HepG2 (cell line): ENCODE data around the gene BEX1. TPM values are rescaled to one million over a fixed set of nuclear protein-coding genes. Genes with fewer than 3 reads are reported as not detected.
"Not testable (repeated sequence)": the region's sequence is repeated elsewhere in the genome, so short reads cannot be mapped to it uniquely, and the experiment has no call there.

Experiments
- ATAC-seq: fragments of 200-7000 bp; cut with Tn5 transposase; 3 replicates; pipeline ENCODE4 v1.9.1; 2020; ENCODE audit warnings: mild to moderate bottlenecking, moderate library complexity
- BruUV-seq: library from RNA; stranded (reverse); fragments of 400-500 nt; replicated peaks from 2 replicates; lab custom pipeline; 2021; lab: Mats Ljungman, UMichigan
- CTCF ChIA-PET: fragments of 300-600 bp; formaldehyde crosslinking; extraction: SDS; loops from one replicate; lab custom pipeline; 2021; ENCODE audit warnings: low total read pairs, inconsistent platforms, low intra/inter-chr PET ratio; lab: Yijun Ruan, JAX
- POLR2A ChIA-PET: fragments of 350-600 bp; sonication (Branson Sonifier 250); formaldehyde crosslinking; loops from one replicate; lab custom pipeline; 2020; ENCODE audit warnings: antibody characterized with exemption, inconsistent platforms; lab: Yijun Ruan, JAX
- DNase-seq: peaks from one replicate; pipeline ENCODE4 v3.0.0-alpha.2; 2015; ENCODE audit warnings: low spot score
- FAIRE-seq: peaks from 3 replicates; lab custom pipeline; 2011; peaks lifted over from hg19 to GRCh38; lab: Jason Lieb, UNC
- H2AFZ ChIP-seq: one replicate; pipeline ENCODE4 v1.6.1; 2011; ENCODE audit warnings: low read length, inconsistent platforms
- H3K27ac ChIP-seq: fragments of 300-600 bp; 3 replicates; pipeline ENCODE4 v1.8.0; 2011; ENCODE audit warnings: mixed run types, mild to moderate bottlenecking, mixed read lengths, low read length, inconsistent platforms; ENCODE audit not compliant: insufficient read depth; ENCODE audit errors: extremely low read length
- H3K27me3 ChIP-seq, 2 experiments: fragments of 200-600 bp in 1 of 2; 2 replicates in 1 of 2; 3 replicates in 1 of 2; pipeline versions ENCODE4 v1.6.0 to v1.8.0; 2011; ENCODE audit warnings: low read length in 2 of 2, mild to moderate bottlenecking in 2 of 2, moderate library complexity in 2 of 2, inconsistent platforms in 1 of 2; ENCODE audit not compliant: insufficient read depth in 2 of 2, control insufficient read depth in 1 of 2
- H3K36me3 ChIP-seq, 2 experiments: fragments of 200-600 bp in 1 of 2; replicated peaks in 1 of 2; 2 replicates in 1 of 2; 3 replicates in 1 of 2; pipeline versions ENCODE4 v1.5.1 to v1.8.0; 2011; ENCODE audit warnings: low read length in 2 of 2, inconsistent platforms in 1 of 2; ENCODE audit not compliant: insufficient read depth in 2 of 2, control insufficient read depth in 1 of 2
- H3K4me1 ChIP-seq: 2 replicates; pipeline ENCODE4 v1.5.1; 2012; ENCODE audit warnings: low read length, inconsistent platforms; ENCODE audit not compliant: insufficient read depth
- H3K4me2 ChIP-seq: 2 replicates; pipeline ENCODE4 v1.6.0; 2011; ENCODE audit warnings: low read depth, low read length, inconsistent platforms
- H3K4me3 ChIP-seq, 3 experiments: fragments of 200-600 bp in 1 of 3; sonication (generic), shearing (Covaris generic) in 1 of 3; replicated peaks in 1 of 3; 2 replicates each; pipeline ENCODE4 v1.5.1; 2011 to 2016; ENCODE audit warnings: low read length in 3 of 3, inconsistent platforms in 2 of 3, low read depth in 2 of 3, mild to moderate bottlenecking in 2 of 3, control low read depth in 1 of 3, mixed read lengths in 1 of 3; ENCODE audit not compliant: insufficient read depth in 1 of 3
- H3K79me2 ChIP-seq: one replicate; pipeline ENCODE4 v1.6.1; 2011; ENCODE audit warnings: low read length, inconsistent platforms; ENCODE audit not compliant: insufficient read depth
- H3K9ac ChIP-seq: 2 replicates; pipeline ENCODE4 v1.6.0; 2011; ENCODE audit warnings: mild to moderate bottlenecking, low read depth, low read length, inconsistent platforms; ENCODE audit not compliant: insufficient read depth
- H3K9me3 ChIP-seq: 2 replicates; pipeline ENCODE4 v1.5.1; 2012; ENCODE audit warnings: mild to moderate bottlenecking, low read length
- H4K20me1 ChIP-seq: 2 replicates; pipeline ENCODE4 v1.6.0; 2011; ENCODE audit warnings: inconsistent platforms, mild to moderate bottlenecking, low read length, moderate library complexity; ENCODE audit not compliant: insufficient read depth
- E2F5 ChIP-seq: sonication (generic); formaldehyde crosslinking; conservative IDR thresholded peaks from 2 replicates; pipeline ENCODE4 v1.4.0; 2020; ENCODE audit warnings: missing genetic modification reagents
- ZNF124 ChIP-seq: sonication (generic); formaldehyde crosslinking; IDR thresholded peaks from 2 replicates; pipeline ENCODE4 v1.4.0; 2020; ENCODE audit warnings: missing genetic modification reagents
- ZNF780A ChIP-seq: sonication (generic); formaldehyde crosslinking; IDR thresholded peaks from 2 replicates; pipeline ENCODE4 v1.8.0; 2022; ENCODE audit warnings: mild to moderate bottlenecking, missing genetic modification reagents, moderate library complexity
- ZSCAN20 ChIP-seq: sonication (generic); formaldehyde crosslinking; IDR thresholded peaks from 2 replicates; pipeline ENCODE4 v1.4.0; 2020; ENCODE audit warnings: missing genetic modification reagents, mild to moderate bottlenecking, borderline replicate concordance
- WGBS: methylation state at CpG from one replicate; pipeline ENCODE4 v1.1.6; 2017; ENCODE audit warnings: low lambda C conversion rate; 5-methylcytosine and 5-hydroxymethylcytosine counted together
- in situ Hi-C: cut with HindIII; loops from 2 replicates; pipeline ENCODE4 v1.10.0; 2017; ENCODE audit warnings: low pct_unique_long_range_greater_than_20kb; ENCODE audit not compliant: extremely low pct_ligation_motif_present
- intact Hi-C: fragments of 100-400 bp; cut with micrococcal nuclease; formaldehyde crosslinking; loops from one replicate; pipeline ENCODE4 v1.10.0; 2022; ENCODE audit not compliant: unreplicated experiment
- polyA plus RNA-seq, 8 experiments: library from polyadenylated mRNA; depleted of rRNA in 3 of 8; stranded (reverse) in 7 of 8; unstranded in 1 of 8; fragments of >200 nt; fragmentation: Illumina TruSeq in 4 of 8; extraction: Trizol in 4 of 8; gene quantifications; 2 replicates each; pipeline versions ENCODE4 v1.2.1 to v1.2.3, GENCODE V29; 2011 to 2016; ENCODE audit warnings: low read depth in 4 of 8, missing spikeins in 1 of 8, mixed read lengths in 1 of 8; ENCODE audit not compliant: insufficient read depth in 1 of 8
- total RNA-seq, 5 experiments: library from RNA; depleted of rRNA; stranded (reverse); fragments of >200 nt; fragmentation: Illumina TruSeq; extraction: Trizol; gene quantifications; 2 replicates each; pipeline ENCODE4 v1.2.3, GENCODE V29; 2016; ENCODE audit warnings: low read depth in 1 of 5

Gene BEX1
- total and polyA plus RNA-seq, 2 of the 13 experiments (the other 11 are each of a cell fraction or from before 2014, with no cell fraction given), result 29.4 to 69.4 TPM

GRCh38 chrX:103051260-103051789, 12.6 kb downstream of the BEX1 start:
- Histone ChIP-seq H3K4me1 (peaks cover 22% of the 10 kb centered on the region), H3K36me3 (no peaks in the 10 kb centered on the region), H4K20me1 (no peaks in the 10 kb centered on the region), H3K27me3 (no peaks in the 10 kb centered on the region), H3K9ac (no peak overlapping the region), H3K9me3 (no peaks in the 10 kb centered on the region), H3K4me2 (no peak overlapping the region), H3K27ac (no peak overlapping the region), H3K4me3 (no peak overlapping the region), H2AFZ (no peak overlapping the region), H3K79me2 (no peaks in the 10 kb centered on the region)
- DNase-seq (no peak), FAIRE-seq (no peak), ATAC-seq (no peak)
- CTCF ChIA-PET, result no interaction called here
- intact Hi-C loops, result loop anchor here (10.0 kb wide), 1 partner anchor 97 kb away; no protein-coding TSS in a partner anchor
- 29% methylated on average over 5 of the region's 8 CpGs for WGBS
- in situ Hi-C loops, result no loop called here
- POLR2A ChIA-PET, result interaction anchor here (1.6 kb wide), 1 partner anchor 13 kb away, joined by 3 read pairs; the partner anchor contains the start of gene BEX1
- BruUV-seq, result no TSS peak
- TF ChIP-seq ZNF780A (CRISPR knock-in tag), result no peak
- no peak for TF ChIP-seq E2F5 (CRISPR knock-in tag)
- TF ChIP-seq ZSCAN20, result no peak
- no peak for TF ChIP-seq ZNF124 (CRISPR knock-in tag)

- CTCF ChIA-PET, BruUV-seq, H2AFZ ChIP-seq, ATAC-seq, H3K4me3 ChIP-seq, H3K4me1 ChIP-seq, H3K27ac ChIP-seq, H4K20me1 ChIP-seq, H3K4me2 ChIP-seq, H3K9ac ChIP-seq, FAIRE-seq, intact Hi-C loops, DNase-seq, POLR2A ChIA-PET, H3K27me3 ChIP-seq, H3K79me2 ChIP-seq, H3K9me3 ChIP-seq, H3K36me3 ChIP-seq, in situ Hi-C loops: not testable (repeated sequence)
- WGBS, result 0% methylated on average over 1 of the region's 1 CpG
Measured at GRCh38 chrX:103033371-103033770, 30.6 kb downstream of the BEX1 start.
